Left cardiac atrium (tissue), 4 donors: ENCODE results near the gene TRIM58. TPM values are rescaled to one million over a fixed set of nuclear protein-coding genes. Genes with fewer than 3 reads are reported as not detected.

ENCODE experiments used
- ATAC-seq, 2 donors: fragments of 200-7000 bp; cut with Tn5 transposase; one replicate each; pipeline ENCODE4 v1.9.1; 2020; ENCODE audit warnings: mild to moderate bottlenecking in 2 of 2, moderate library complexity in 2 of 2
- DNase-seq: peaks from one replicate; pipeline ENCODE4 v3.0.0-alpha.2; 2020
- intact Hi-C, 2 donors: fragments of 100-400 bp; cut with DNase I; formaldehyde crosslinking; loops; one replicate each; pipeline versions ENCODE4 v1.14.1 to v1.15.1; 2022 to 2023
- total RNA-seq, 2 donors: library from RNA; stranded (reverse); fragmentation: NEBNext Ultra II Directional; extraction: Animal tissue kit (Norgen Biotek cat#: 25700); gene quantifications; one replicate each; pipeline ENCODE4 v1.2.1, GENCODE V29; 2021
- donor health status: DM: no; HTN: yes; CAD: no.
- donor health status: DM: no; HTN: yes; CAD: no; lungs with severe emphysema.
- donor health status: DM: yes; HTN: yes; CAD: no.
- donor health status: Dilated cardiomyopathy.

The TRIM58 gene
- total RNA-seq, 2 donors from 2014 or later, result 0.32 to 0.60 TPM

DNA sequence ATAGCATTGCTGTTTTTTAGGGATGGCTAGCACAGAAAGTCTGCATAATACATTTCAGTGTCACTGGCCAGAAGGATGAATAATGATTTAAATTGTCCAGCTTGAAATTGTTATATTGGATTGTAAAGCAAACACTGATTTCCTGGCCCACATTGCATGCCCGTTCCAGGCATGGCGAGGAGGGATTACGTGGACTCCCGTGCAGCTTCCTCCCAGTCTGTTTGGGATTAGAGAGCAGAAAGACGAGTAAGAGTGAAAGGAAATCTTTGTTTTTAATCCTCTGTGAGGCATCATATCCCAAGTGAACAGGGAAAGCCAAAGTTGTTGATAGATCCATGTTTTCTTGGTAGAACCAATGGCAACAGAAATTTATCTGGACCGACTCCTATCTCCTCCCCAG lies 8.4 kb downstream of the TRIM58 start:
- ATAC-seq, result no peak
- intact Hi-C loops, result no loop called here
- no peak for DNase-seq

DNA sequence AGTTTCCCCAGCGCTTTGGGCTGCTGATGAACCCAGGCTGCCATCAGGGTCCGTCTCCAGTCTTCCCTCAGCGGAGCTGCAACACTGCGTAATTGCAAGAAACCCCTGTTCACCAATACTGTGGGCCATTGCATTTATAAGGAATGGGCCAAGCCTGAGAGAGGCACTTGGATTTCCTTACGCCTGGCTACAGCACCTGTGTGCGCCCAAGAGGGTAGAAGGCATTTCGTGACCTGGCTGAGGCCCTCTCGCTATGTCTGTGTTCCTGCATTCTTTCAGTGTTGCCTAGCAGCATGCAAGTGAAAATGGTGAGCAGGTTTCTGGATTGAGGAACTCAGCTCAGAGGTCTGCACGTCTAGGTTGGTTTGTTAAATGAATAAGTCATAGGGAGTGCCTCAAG lies 26.4 kb downstream of the TRIM58 start:
- no peak for ATAC-seq
- intact Hi-C loops, result no loop called here
- no peak for DNase-seq

DNA sequence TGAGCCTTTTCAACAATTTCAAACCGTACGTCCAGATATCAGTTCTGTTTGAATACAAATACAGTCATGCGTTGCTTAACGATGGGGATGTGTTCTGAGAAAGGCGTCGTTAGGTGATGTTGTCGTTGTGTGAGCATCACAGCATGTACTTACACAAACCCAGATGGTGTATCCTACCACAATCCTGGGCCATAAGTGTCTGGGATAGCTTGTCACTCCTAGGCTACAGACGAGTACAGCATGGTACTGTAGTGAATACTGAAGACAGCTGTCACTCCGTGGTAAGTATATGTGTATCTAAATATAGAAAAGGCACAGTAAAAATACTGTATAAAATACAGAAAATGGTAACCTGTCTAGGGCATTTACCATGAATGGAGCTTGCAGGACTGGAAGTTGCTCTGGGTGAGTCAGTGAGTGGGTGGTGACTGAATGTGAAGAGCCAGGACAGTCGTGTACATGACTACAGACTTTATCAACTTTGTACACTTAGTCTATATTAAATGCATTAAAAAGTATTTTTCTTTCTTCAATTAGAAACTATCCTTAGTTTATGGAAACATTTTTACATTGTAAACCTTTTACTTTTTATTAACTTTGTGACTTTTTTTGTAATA lies 27.9 kb downstream of the TRIM58 start:
- no peak for DNase-seq
- intact Hi-C loops, result no loop called here
- no peak for ATAC-seq

DNA sequence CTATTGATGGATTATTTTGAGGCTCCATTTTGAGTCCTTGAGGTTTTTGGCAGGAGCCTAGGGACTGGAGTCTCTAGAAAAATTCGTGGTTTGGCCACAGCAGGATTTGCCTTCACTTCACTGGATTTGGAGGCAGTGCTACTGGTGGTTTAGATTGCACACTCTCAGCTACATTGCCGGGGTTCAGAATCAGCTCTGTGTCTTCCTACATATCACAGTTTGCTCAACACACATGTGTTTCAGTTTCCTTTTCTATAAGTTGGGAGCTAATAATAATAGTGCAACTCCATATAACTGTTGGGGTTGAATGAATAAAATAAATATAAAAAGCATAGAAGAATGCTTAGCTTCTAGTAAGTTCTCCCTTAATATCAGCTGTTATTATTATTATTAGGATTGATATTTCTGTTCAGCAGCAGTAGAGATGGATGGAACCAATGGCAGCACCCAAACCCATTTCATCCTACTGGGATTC lies 38.2 kb downstream of the TRIM58 start, which contains the start of gene OR2W3:
OR2W3 (plus strand) TSS at position 425 of the 475 bp plus-strand sequence; CDS start at position 425, 0 bp downstream.
- ATAC-seq, result no peak
- intact Hi-C loops, result no loop called here
- DNase-seq, result no peak

DNA sequence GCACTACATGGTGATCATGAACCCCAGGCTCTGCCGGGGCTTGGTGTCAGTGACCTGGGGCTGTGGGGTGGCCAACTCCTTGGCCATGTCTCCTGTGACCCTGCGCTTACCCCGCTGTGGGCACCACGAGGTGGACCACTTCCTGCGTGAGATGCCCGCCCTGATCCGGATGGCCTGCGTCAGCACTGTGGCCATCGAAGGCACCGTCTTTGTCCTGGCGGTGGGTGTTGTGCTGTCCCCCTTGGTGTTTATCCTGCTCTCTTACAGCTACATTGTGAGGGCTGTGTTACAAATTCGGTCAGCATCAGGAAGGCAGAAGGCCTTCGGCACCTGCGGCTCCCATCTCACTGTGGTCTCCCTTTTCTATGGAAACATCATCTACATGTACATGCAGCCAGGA lies 39.0 kb downstream of the TRIM58 start:
- ATAC-seq (no peak), DNase-seq (no peak)
- intact Hi-C loops, result no loop called here

DNA sequence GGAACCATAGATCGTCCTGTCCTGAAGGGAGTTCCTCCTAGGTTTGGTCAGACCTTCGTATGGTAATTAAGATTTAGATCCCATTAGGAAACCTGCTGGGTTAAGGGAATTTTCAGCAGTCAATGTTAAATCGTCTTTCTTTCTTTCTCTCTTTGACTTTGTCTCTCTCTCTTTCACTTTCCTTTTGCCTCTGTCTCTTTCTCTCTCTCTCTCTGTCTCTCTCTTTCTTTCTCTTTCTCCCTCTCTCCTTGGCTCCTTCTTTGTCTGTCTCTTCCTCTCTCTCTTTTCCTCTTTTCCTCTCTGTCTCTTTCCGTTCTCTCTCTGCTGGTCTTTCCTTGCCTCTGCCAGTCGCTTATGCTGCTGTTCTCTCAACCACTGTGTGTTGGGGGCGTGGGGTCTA lies 47.1 kb downstream of the TRIM58 start:
- DNase-seq (no peak), ATAC-seq (no peak)
- intact Hi-C loops, result no loop called here

DNA sequence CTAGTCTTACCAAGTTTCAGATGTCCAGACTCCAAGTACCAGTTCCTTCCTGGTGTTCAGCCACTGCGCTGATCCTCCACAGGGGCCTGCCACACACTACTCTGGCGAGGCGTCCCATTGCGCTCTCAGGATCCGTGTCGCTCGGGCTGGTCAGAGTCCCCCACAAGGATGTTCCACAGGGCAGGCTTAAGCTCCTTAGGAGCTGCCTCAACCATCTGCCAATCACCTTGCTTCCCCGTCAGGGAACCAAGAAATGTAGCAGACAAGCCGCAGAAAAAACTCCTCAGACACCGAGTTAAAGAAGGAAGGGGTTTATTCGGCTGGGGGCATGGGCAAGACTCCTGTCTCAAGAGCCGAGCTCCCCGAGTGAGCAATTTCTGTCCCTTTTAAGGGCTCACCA lies 48.2 kb downstream of the TRIM58 start:
- intact Hi-C loops, result no loop called here
- no peak for ATAC-seq
- DNase-seq, result no peak

DNA sequence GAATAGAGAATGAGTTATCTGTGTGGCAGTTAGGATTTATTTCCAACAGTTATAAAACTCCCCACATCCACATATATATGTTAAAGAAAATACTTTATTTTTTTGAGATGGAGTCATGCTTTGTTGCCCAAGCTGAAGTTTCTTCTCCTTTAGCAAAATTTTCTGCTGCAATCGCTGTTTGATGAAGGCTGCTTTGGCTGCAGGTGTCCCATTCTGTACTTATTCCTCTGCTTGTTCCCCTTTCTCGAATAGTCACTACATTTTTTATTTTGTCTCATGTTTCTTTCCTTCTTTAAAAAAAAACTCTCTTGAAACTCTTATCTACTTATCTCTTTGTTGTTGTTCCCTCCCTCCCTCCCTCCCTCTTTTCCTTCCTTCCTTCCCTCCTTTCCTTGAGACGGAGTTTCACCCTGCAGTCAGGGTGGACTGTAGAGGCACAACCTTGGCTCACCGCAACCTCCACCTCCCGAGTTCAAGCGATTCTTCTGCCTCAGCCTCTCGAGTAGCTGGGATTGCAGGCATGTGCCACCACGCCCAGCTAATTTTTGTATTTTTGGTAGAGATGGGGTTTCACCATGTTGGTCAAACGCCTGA lies 49.0 kb downstream of the TRIM58 start:
- DNase-seq (no peak), ATAC-seq (no peak)
- intact Hi-C loops, result no loop called here

DNA sequence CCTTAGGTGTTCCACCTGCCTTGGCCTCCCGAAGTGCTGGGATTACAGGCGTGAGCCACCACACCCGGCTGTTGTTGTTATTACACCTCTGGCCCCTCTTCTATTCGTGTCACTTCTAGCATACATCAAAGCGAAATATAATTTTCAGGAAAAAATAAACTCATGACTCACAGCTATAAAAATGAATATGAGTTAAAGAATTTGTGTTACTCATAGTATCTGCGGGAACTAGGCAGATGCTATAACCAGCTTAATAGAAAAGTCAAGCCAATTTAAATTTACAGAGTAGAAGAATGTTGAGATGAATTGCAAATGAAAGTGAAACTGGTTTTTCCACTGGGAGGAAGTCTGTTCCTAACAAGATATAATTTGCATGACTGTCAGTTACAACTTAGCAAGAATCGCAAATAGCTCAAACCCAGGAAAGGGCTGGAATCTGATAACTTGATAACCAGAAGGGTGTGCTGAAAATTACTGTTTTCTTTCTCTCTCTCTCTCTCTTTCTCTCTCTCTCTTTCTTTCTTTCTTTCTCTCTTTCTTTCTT lies 49.6 kb downstream of the TRIM58 start:
- intact Hi-C loops, result no loop called here
- peak in 1 of 2 donors; percentile 81 for ATAC-seq
- no peak for DNase-seq

DNA sequence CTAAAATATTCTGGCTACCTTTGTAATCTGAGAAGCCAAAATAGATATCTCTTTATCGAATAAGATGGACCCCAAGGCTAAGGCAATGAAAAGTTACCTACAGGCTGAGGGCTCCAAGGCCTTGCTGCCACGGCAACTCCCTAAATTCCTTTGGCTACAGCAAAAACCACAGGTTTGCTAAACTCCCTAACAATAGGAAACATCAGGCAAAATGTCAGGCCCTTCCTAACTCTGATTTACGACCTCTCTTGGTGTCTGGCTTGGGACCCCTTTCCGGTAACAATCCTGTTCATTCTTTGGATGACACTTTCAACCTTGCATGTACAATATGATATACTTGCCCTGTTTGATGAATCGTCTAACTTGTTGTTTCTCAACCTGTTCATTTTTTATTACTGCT lies 51.8 kb downstream of the TRIM58 start:
- intact Hi-C loops, result no loop called here
- no peak for ATAC-seq
- no peak for DNase-seq

DNA sequence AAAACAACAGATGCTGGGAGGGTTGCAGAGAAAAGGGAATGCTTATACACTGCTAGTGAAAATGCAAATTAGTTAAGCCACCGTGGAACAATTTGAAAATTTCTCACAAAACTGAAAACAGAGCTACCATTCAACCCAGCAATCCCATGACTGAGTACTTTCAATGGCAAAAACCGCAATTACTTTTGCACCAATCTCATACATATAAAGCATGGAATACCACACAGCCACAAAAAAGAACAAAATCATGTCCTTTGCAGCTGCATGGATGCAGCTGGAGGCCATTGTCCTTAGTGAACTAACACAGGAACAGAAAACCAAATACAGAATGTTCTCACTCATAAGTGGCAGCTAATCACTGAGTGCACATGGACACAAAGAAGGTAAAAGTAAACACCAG lies 56.8 kb downstream of the TRIM58 start:
- ATAC-seq (no peak), DNase-seq (no peak)
- intact Hi-C loops, result no loop called here

DNA sequence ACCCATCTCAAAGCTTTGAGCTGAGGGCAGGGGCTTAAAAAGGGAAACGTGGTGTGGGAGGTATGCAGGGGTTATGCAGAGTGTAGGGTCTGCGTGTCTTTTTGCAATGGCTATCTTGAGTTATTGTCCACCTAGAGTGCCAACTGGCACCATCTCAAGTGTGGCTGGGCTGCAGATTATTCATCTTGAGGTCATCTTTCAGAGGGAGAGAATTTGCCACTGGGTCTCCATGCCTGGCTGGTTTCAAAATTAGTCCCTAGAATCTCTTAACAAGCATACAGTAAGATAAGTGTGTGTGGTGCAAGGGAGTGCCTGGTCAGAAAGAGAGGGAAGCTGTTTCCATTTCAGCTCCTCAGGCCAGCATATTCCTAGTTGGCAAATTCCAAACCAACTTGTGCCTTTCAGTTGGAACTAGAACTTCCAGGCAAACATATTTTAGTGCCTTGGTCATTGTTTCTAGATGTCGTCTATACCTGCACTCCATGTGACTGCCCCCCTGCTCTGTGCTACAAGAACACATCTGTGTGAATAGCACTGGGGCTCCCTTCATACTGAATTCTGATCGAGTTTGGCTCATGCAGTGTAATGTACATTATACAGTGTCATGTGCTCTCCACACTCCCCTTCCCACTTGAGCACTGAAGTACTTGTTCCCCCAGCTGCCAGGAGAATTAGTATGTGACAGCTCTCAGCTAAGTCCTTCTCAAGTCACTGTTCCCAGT lies 58.1 kb downstream of the TRIM58 start:
- no peak for DNase-seq
- intact Hi-C loops, result no loop called here
- ATAC-seq, result no peak

DNA sequence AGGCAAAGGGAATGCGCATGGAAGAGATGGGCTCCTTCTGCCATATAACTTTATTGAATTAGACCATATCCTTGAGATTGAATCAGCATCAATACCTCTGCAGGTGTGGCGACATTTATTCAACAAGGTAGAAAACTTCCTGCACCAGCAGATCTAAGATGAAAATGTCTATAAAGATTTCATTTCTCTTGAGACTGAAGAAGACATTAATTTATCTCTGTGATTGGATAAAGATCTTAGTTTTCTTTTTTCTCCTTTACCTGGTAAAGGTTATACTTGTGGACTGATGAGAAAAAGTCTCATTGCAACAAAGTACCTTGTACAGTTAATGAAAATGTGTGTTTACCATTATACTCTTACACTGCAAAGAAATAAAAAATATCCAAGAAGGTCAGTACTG lies 63.0 kb downstream of the TRIM58 start, which contains the start of gene OR2T8:
OR2T8 (plus strand) TSS at position 301 of the 400 bp plus-strand sequence. CDS start 766 bp downstream, outside the sequence.
- intact Hi-C loops, result no loop called here
- no peak for ATAC-seq

DNA sequence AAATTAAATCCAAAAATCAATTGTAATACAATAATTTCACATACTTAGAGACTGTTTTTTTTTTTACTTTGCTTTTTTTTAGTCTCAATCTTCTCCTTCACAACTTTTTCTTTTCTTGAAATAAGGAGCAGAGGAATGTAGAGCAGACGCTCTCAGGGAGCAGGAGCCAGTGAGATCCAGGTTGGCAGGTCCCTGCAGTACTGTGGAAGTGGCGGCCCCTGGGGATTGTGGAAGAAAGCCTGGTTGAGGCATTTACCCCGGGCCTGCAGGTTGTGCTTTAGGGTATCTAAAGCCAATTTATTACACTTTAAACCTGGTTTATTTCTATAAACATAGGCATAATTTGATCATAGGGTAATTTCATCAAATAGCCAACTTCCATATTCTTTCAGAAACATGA lies 67.0 kb downstream of the TRIM58 start:
- ATAC-seq (no peak), DNase-seq (no peak)
- intact Hi-C loops, result no loop called here

More for the DNA sequence above, 63.0 kb downstream of the TRIM58 start, which contains the start of gene OR2T8:
- DNase-seq, result no peak

DNA sequence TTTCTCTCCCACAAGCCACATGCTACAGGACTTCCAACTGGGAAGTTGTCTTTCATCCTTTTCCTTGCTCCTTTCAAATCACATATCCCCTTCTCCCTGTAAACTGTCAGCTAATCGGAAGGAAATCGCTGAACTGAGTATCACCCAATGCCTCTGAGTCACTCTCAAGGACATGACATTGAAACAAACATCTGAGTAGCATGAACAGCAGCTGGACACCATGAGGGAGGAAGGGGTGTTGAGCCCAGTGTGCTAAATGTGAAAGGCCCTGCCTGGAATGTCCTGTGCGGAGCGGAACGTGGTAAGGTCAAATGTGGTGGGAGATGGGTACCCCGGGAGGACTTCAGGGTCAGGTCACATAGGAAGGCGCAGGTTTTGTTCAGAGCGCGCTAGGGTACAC lies 67.9 kb downstream of the TRIM58 start, which contains the start of gene OR2AJ1:
OR2AJ1 (plus strand) TSS at position 22 of the 400 bp plus-strand sequence. CDS start 8,880 bp downstream, outside the sequence.
- ATAC-seq (no peak), DNase-seq (no peak)
- intact Hi-C loops, result no loop called here

Other genes starting within 250 kb of the TRIM58 start
- gene OR13G1, start 177.4 kb upstream of the TRIM58 start, total RNA-seq, result not detected
- not detected for gene OR6F1, start 140.5 kb upstream of the TRIM58 start, total RNA-seq
- gene OR14K1, start 118.6 kb upstream of the TRIM58 start, total RNA-seq, result not detected
- gene OR14A2, start 109.0 kb upstream of the TRIM58 start, total RNA-seq, result not detected
- not detected for gene OR1C1, start 96.6 kb upstream of the TRIM58 start, total RNA-seq
- not detected for gene OR14A16, start 33.1 kb upstream of the TRIM58 start, total RNA-seq
- gene OR11L1, start 15.3 kb upstream of the TRIM58 start, total RNA-seq, result not detected
- gene OR2W3, start 38.4 kb downstream of the TRIM58 start, total RNA-seq, result under 1 TPM in 1 of 2 donors, not detected in 1; 0.26 TPM
- not detected for gene OR2T8, start 63.1 kb downstream of the TRIM58 start, total RNA-seq
- not detected for gene OR2AJ1, start 67.7 kb downstream of the TRIM58 start, total RNA-seq
- gene OR2L8, start 91.7 kb downstream of the TRIM58 start, total RNA-seq, result not detected
- not detected for gene OR2AK2, start 108.0 kb downstream of the TRIM58 start, total RNA-seq
- gene OR2L5, start 156.5 kb downstream of the TRIM58 start, total RNA-seq, result not detected
- under 1 TPM in 1 of 2 donors, not detected in 1; 0.05 TPM for gene OR2L2, start 172.9 kb downstream of the TRIM58 start, total RNA-seq
- not detected for gene OR2L3, start 189.6 kb downstream of the TRIM58 start, total RNA-seq
- not detected for gene OR2L13, start 238.0 kb downstream of the TRIM58 start, total RNA-seq